AG10803 (cell line): ENCODE results near the gene ANKRD33.

ENCODE experiments used
- DNase-seq: peaks from one replicate; pipeline ENCODE4 v3.0.0; 2010; ENCODE audit warnings: low read depth
- H3K4me3 ChIP-seq: 2 replicates; pipeline ENCODE4 v1.5.1; 2011; ENCODE audit warnings: mild to moderate bottlenecking, low read length, control low read depth
- CTCF ChIP-seq: conservative IDR thresholded peaks from 2 replicates; pipeline ENCODE4 v1.5.1; 2011; ENCODE audit warnings: mild to moderate bottlenecking, low read length, control low read depth, inconsistent platforms

The ANKRD33 gene

GRCh38 chr12:51889216-51890132 lies 1.6 kb downstream of the ANKRD33 start:
- DNase-seq: no peak
- TF ChIP-seq CTCF: peak; percentile 29

DNA sequence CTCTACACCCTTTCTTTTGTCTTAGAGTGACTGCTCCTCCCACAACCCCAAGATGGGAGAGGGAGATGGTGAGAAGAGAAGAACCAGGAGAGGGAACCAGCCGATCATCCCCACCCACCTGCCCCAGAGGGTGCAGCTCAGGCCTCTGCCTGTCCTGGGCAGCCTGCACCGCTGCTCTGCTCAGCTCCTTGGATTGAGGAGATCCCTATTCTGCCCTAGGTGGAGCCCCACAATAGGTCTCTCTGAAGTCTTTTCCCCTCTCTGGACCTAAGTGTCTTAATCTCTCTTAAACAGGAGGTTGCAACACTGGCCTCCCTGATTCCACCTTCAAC lies 2.2 kb downstream of the ANKRD33 start:
- H3K4me3 ChIP-seq: no peak overlapping the region
- no peak for DNase-seq
- TF ChIP-seq CTCF: no peak

More at GRCh38 chr12:51889216-51890132, 1.6 kb downstream of the ANKRD33 start:
- no peak overlapping the region for H3K4me3 ChIP-seq

- no peak for DNase-seq
Measured at GRCh38 chr12:51890511-51891171, 2.7 kb downstream of the ANKRD33 start.

GRCh38 chr12:51891843-51892242 lies 3.9 kb downstream of the ANKRD33 start:
- no peak overlapping the region for H3K4me3 ChIP-seq
- peak; percentile 60 for TF ChIP-seq CTCF
- peak; percentile 48 for DNase-seq

More at GRCh38 chr12:51890511-51891171, 2.7 kb downstream of the ANKRD33 start:
- no peak for TF ChIP-seq CTCF
- no peak overlapping the region for H3K4me3 ChIP-seq

GRCh38 chr12:51893786-51894185 lies 5.9 kb downstream of the ANKRD33 start:
- H3K4me3 ChIP-seq: no peak overlapping the region
- no peak for DNase-seq
- no peak for TF ChIP-seq CTCF

DNA sequence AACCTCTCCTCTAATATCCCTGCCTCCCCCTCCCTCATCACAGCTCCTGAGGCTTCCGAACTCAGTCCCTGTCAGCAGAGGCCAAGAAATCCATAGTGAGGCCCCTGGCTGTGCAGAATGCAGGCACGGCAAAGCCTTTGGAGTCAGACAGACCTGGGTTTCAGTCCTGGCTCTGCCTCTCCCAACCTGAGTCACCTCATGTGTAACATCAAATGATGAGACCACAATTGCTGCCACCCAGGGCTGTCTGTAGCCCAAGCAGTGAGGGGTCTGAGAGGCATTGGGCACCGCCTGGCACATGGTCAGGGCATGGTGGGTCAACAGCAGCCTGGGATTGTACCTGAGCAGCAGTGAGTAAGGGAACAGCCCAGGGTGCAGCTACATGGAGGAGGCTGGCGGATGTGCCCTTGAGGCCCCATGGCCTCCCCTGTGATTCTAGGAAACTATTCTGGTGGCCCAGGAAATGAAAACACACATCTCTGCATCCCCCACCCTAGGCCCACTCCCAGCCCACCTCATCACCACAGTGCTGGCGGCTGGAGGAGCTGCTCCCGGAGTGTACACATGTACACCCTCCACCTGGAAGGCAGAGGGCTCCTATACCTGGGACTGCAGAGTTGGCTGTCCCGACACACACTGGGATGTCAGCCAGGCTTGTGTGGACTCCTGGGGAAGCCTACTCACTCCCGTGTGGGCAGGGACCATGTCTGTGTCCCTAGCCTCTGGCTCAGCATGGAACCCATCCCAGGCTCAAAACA lies 7.7 kb downstream of the ANKRD33 start:
- no peak for DNase-seq
- no peak for TF ChIP-seq CTCF
- no peak overlapping the region for H3K4me3 ChIP-seq
